ENCODE measurements around the gene HOXA11.

Gene HOXA11

DNA sequence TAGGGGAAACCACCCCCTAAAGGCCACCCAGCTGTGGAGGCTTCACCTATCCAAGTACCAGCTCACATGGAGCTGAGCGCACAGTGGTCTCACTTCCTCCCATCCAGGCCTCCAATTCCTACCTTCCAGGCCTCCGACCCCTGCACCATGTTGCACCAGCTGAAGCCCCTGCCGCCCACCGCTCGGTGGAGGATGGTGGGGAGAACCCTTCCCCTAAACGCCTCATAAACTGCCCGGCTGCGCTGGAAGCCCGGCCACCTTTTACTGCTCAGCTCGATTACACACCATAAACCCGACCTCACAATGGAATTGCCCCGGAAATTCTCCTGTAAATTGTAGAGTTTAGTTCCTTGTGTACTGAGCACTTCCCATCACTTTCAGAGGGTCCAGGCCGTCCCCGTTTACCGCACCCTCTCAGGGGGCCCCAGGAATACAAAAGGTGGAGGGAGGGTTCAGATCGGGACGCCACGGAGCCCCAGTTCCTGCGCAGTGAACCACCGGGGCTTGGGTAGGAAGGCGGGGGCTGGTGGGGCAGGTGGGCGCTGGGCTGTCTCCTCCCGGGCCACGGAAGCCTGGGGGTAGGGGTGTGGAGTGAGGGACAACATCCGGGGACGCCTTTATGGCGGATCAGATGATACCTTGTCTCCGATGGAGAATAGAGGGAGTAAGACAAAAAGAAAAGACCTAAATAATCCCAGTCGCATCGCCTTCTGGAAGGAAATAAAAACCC, 27.2 kb downstream of the HOXA11 start:
- TF ChIP-seq, protein P1, sequence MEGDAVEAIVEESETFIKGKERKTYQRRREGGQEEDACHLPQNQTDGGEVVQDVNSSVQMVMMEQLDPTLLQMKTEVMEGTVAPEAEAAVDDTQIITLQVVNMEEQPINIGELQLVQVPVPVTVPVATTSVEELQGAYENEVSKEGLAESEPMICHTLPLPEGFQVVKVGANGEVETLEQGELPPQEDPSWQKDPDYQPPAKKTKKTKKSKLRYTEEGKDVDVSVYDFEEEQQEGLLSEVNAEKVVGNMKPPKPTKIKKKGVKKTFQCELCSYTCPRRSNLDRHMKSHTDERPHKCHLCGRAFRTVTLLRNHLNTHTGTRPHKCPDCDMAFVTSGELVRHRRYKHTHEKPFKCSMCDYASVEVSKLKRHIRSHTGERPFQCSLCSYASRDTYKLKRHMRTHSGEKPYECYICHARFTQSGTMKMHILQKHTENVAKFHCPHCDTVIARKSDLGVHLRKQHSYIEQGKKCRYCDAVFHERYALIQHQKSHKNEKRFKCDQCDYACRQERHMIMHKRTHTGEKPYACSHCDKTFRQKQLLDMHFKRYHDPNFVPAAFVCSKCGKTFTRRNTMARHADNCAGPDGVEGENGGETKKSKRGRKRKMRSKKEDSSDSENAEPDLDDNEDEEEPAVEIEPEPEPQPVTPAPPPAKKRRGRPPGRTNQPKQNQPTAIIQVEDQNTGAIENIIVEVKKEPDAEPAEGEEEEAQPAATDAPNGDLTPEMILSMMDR (IDR thresholded peaks at IDR 0.05; ENCODE audit: control insufficient read depth, extremely low read depth, insufficient read depth): no peak
- H3K4me3 ChIP-seq (ENCODE audit: low read depth, low read length): no peak overlapping the region
- DNase-seq (ENCODE audit: low read depth): no peak

DNA sequence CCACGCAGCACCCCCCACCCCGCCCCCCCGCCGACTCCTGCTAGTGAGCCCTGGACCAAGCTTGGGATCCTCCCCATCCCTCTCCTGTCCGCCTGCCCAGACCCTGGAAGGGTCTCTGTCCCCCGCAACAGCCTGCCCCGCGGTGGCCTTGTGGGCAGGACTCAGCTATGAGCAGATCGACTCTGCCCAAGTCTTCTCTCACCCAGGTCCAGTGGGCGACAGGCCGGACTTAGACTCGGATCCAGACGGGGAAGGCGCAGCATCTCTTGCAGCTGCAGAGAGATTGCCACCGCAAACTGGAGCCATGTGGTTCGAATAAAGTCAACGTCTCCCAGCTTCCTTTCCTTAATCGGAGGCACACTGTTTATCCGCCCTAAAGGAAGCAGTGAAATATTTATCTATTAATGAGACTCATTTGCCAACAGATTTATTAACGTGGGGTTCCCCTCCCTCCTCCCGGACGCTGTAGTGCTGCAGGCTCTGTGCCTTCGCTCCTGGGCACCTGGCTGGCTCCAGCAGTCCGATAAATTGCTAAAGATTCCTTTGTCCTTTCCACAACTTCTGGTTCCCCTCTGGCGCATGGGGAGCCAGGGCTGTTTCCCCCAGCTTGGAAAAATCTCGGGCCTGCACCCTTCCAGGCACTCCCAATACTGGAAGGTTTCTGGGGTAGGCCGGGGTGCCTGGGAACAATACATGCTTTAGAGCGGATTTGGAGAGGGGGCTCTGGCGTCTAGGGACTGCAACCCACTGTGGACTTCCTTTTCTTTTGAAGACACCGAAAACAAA, 27.9 kb downstream of the HOXA11 start:
- no peak overlapping the region for H3K4me3 ChIP-seq (ENCODE audit: low read depth, low read length)
- no peak for DNase-seq (ENCODE audit: low read depth)
- TF ChIP-seq, protein P1 (IDR thresholded peaks at IDR 0.05; ENCODE audit: control insufficient read depth, extremely low read depth, insufficient read depth): no peak

DNA sequence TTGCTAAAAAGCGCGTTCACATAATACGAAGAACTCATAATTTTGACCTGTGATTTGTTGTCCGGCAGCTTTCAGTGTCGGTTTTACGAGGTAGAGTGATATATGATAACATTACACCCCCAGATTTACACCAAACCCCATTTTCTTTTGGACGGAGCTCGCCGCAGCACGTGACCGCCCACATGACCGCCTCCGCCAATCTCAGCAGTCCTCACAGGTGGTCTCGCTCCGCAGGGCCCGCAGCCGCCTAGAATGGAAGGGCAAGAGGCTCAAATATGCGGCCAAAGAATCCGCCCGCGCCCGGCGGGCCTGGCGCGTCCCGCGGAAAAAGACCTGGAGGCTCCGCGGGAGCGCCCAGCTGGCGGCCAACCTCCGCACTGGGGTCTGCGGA, 28.5 kb downstream of the HOXA11 start, which contains the start of gene HOXA7:
Gene HOXA7, minus strand, starts transcription at position 168 of the 391 bp plus-strand sequence. Its CDS starts 130 bp downstream, at position 38.
- H3K4me3 ChIP-seq (ENCODE audit: low read depth, low read length): peak within 1 kb of the TSS; percentile 28
- no peak for DNase-seq (ENCODE audit: low read depth)
- TF ChIP-seq, protein P1 (IDR thresholded peaks at IDR 0.05; ENCODE audit: control insufficient read depth, extremely low read depth, insufficient read depth): no peak

DNA sequence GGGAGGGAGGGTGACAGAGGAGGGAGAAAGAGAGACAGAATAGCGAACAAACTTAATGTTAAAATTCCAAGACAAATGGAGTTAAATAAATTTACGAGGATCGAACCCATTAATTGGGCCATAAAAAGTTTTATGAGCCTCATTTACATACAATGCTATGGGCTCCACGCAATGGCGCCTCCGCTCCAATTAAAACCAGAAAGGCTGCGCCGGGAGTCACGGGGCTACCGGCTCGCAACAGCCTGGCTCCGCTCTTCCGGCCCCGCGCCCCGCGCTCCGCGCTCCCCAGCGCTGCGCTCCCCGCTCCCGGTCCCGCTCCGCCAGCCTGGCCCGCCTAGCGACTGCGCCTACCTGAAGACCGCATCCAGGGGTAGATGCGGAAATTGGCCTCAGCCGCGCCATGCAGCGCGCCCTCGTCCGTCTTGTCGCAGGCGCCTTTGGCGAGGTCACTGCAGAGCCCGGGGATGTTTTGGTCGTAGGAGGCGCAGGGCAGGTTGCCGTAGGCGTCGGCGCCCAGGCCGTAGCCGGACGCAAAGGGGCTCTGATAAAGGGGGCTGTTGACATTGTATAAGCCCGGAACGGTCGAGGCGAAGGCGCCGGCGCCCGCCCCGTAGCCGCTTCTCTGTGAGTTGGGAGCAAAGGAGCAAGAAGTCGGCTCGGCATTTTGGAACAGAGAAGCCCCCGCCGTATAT, 29.1 kb downstream of the HOXA11 start:
- TF ChIP-seq, protein P1 (IDR thresholded peaks at IDR 0.05; ENCODE audit: control insufficient read depth, extremely low read depth, insufficient read depth): peak; percentile 19; the same call in 1 of the 2 replicates
- H3K4me3 ChIP-seq (ENCODE audit: low read depth, low read length): peak overlapping the region; percentile 28
- DNase-seq (ENCODE audit: low read depth): no peak

DNA sequence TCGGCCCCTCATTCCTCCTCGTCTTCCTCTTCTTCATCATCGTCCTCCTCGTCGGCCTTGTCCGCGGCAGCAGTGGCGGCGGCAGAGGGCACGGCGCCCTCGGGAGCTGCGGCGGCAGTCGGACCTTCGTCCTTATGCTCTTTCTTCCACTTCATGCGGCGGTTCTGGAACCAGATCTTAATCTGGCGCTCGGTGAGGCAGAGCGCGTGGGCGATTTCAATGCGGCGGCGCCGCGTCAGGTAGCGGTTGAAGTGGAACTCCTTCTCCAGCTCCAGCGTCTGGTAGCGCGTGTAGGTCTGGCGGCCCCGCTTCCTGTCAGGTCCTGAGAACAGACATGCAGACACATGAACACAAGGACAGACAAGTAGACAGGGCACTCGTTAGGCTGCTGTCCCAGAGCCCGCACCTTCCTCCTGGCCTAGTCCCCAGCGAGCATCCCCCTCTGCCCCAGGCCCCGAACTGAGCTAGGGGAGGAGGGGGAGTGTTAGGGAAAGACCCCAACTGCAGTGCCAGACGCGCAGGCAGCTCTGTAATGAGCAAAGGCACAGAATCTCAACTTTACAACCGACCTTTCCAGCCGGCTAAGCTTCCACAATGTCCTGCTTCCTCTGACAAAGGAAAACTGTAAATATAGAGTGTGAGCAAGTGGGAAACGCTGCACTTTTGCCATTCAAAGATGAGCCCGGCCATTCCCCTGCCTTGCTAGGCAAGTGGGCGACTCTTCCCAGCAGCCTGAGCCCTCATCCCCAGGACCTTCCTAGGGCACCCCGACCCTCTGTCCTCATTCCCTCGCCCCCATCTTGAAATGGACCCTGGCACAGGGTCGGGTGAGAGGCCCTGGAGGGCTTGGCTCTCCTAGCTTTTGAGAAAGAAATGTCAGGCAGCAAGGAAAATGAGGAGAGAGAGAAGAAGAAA, 29.9 kb downstream of the HOXA11 start:
- no peak for DNase-seq (ENCODE audit: low read depth)
- peak overlapping the region; percentile 28 for H3K4me3 ChIP-seq (ENCODE audit: low read depth, low read length)
- TF ChIP-seq, protein P1 (IDR thresholded peaks at IDR 0.05; ENCODE audit: control insufficient read depth, extremely low read depth, insufficient read depth): no peak

DNA sequence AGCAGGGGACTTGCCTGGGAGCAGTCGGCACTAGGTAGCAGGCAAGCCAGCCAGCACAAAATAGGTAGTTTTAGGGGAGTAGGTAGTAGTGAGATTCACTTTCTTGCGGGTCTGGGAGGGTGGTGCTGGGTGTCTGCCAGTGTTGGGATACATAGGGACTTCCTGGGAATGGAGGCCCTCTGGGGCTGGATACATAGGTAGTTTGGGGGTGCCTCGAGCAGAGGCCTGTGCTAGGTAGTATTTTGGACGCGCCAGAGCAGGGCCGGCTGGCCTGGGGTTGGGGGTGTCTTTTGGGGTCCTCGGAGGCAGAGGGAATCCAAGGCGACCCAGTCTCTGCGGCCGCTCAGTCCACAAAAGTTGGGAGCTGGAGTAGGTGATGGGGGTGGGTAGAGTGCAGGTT, 30.7 kb downstream of the HOXA11 start:
- TF ChIP-seq, protein P1 (IDR thresholded peaks at IDR 0.05; ENCODE audit: control insufficient read depth, extremely low read depth, insufficient read depth): no peak
- DNase-seq (ENCODE audit: low read depth): no peak
- H3K4me3 ChIP-seq (ENCODE audit: low read depth, low read length): no peak overlapping the region
